Measurements from ENCODE around the gene POLR3E.

DNA sequence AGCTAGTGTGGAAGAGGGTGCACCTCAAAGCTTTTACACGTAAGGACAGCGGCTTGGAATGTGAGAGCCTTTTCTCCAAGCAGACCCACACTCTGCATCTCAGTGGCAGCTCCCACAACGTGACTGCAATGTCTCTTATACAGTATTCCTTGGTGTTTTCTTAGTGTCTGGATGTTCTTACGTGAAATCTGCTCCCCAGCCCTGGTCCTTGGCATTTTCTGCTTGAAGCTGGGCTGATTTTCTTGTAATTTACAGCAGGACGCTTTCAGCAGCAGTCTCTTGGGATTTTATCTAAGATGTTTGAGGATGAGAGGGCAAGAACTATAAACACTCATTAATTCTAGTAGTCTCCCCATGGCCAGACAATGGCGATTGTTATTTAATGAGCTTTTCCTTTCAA lies 12.1 kb upstream of the POLR3E start:
- TF ChIP-seq, protein P1, sequence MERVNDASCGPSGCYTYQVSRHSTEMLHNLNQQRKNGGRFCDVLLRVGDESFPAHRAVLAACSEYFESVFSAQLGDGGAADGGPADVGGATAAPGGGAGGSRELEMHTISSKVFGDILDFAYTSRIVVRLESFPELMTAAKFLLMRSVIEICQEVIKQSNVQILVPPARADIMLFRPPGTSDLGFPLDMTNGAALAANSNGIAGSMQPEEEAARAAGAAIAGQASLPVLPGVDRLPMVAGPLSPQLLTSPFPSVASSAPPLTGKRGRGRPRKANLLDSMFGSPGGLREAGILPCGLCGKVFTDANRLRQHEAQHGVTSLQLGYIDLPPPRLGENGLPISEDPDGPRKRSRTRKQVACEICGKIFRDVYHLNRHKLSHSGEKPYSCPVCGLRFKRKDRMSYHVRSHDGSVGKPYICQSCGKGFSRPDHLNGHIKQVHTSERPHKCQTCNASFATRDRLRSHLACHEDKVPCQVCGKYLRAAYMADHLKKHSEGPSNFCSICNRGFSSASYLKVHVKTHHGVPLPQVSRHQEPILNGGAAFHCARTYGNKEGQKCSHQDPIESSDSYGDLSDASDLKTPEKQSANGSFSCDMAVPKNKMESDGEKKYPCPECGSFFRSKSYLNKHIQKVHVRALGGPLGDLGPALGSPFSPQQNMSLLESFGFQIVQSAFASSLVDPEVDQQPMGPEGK (CRISPR knock-in tag; IDR thresholded peaks at IDR 0.05; ENCODE audit: borderline replicate concordance) = no peak
- TF ChIP-seq, protein P2, sequence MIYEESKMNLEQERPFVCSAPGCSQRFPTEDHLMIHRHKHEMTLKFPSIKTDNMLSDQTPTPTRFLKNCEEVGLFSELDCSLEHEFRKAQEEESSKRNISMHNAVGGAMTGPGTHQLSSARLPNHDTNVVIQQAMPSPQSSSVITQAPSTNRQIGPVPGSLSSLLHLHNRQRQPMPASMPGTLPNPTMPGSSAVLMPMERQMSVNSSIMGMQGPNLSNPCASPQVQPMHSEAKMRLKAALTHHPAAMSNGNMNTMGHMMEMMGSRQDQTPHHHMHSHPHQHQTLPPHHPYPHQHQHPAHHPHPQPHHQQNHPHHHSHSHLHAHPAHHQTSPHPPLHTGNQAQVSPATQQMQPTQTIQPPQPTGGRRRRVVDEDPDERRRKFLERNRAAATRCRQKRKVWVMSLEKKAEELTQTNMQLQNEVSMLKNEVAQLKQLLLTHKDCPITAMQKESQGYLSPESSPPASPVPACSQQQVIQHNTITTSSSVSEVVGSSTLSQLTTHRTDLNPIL (CRISPR knock-in tag; IDR thresholded peaks at IDR 0.05; ENCODE audit: low read depth) = no peak
- TF ChIP-seq ZNF8 (CRISPR knock-in tag; IDR thresholded peaks at IDR 0.05) (no peak), ARNTL (CRISPR knock-in tag; IDR thresholded peaks at IDR 0.05; ENCODE audit: borderline replicate concordance, low read depth) (no peak), ZFP30 (CRISPR knock-in tag; IDR thresholded peaks at IDR 0.05) (no peak), ISL1 (CRISPR knock-in tag; IDR thresholded peaks at IDR 0.05) (no peak), CSDC2 (CRISPR knock-in tag; IDR thresholded peaks at IDR 0.05) (no peak), ESRRG (CRISPR knock-in tag; IDR thresholded peaks at IDR 0.05) (no peak), ZC3H10 (CRISPR knock-in tag; IDR thresholded peaks at IDR 0.05) (no peak), ZNF565 (CRISPR knock-in tag; conservative IDR thresholded peaks at IDR 0.05; ENCODE audit: low read depth) (no peak), BACH2 (CRISPR knock-in tag; IDR thresholded peaks at IDR 0.05; ENCODE audit: borderline replicate concordance) (no peak), TOX (CRISPR knock-in tag; IDR thresholded peaks at IDR 0.05; ENCODE audit: borderline replicate concordance) (no peak), SNAI2 (CRISPR knock-in tag; IDR thresholded peaks at IDR 0.05) (no peak)
